ENCODE data around the gene NCK2. TPM values are rescaled to one million over a fixed set of nuclear protein-coding genes. Genes with fewer than 3 reads are reported as not detected.

Gene NCK2
- total and polyA plus RNA-seq, 10 of the 15 experiments (the other 5 are each of a cell fraction or from before 2014, with no cell fraction given), result 1.2 to 30.9 (median 14.1) TPM

DNA sequence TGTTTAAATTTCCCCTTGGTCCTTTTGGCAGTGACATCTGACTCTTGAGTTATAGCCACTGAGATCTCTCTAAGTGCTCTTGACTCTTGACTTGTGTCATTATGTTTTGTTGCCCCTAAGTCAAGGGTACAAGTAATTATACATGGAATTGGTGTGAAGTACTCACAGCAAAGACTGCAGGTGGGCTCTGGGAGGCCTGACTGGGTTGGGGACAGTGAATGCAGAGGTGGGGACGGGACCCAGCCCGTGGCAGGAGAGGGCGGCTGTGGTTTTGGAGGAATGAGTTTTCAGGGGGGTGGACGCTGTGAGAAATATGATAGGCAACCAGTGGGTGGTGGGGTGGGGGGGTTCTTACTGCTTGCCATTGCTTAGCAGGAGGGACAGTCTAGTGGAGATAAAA is 97.8 kb downstream of the NCK2 start:
- SMC1A ChIA-PET (ENCODE audit: uncharacterized antibody, unreplicated experiment), result no interaction called here
- TF ChIP-seq SUZ12 (IDR thresholded peaks at IDR 0.05; ENCODE audit: unreplicated experiment), result no peak
- peak; percentile 38; the same call in 1 of the 2 replicates for TF ChIP-seq RUNX3 (IDR thresholded peaks at IDR 0.05; ENCODE audit: low read length)
- no peak for TF ChIP-seq RCOR1 (conservative IDR thresholded peaks at IDR 0.05; ENCODE audit: low read depth, low read length)
- TF ChIP-seq E2F4 (IDR thresholded peaks at IDR 0.05; ENCODE audit: low read depth, low read length), result no peak
- TF ChIP-seq ZNF24 (IDR thresholded peaks at IDR 0.05), result no peak
- no peak for TF ChIP-seq LARP7 (IDR thresholded peaks at IDR 0.05)
- POLR2A ChIA-PET, result no interaction called here
- H3K4me3 ChIP-seq, result no peak overlapping the region
- H3K9me3 ChIP-seq (replicated peaks; ENCODE audit: control insufficient read depth, insufficient read depth, low read length), result peaks cover 2% of the 10 kb centered on the region; the same call in 2 of the 3 replicates
- no peak for FAIRE-seq
- CTCF ChIA-PET, result no interaction called here
- RAD21 ChIA-PET (ENCODE audit: unreplicated experiment), result no interaction called here
- no peak for DNase-seq (ENCODE audit: low read depth, low spot score)
- H3K4me1 ChIP-seq (ENCODE audit: control insufficient read depth, insufficient read depth, low read length), result peaks cover 4% of the 10 kb centered on the region; the same call in 1 of the 2 replicates
- H3K79me2 ChIP-seq (ENCODE audit: control insufficient read depth, insufficient read depth, low read length), result peaks cover 9% of the 10 kb centered on the region
- H4K20me1 ChIP-seq (ENCODE audit: control insufficient read depth, insufficient read depth), result no peaks in the 10 kb centered on the region; the same call in 1 of the 2 replicates
- no peak for ATAC-seq
- 0 out of 4 replicates have a peak, but pooled peaks cover 0 to 2% of the 10 kb centered on the region in 2 experiments for H3K36me3 ChIP-seq (ENCODE audit: control insufficient read depth in 2 of 2, insufficient read depth in 2 of 2, low read length in 1 of 2)
- no peak overlapping the region for H3K27ac ChIP-seq (ENCODE audit: control insufficient read depth, insufficient read depth)
- WGBS (ENCODE audit: insufficient coverage, insufficient replicate concordance, low lambda C conversion rate, missing lambda C conversion rate), result 80% methylated on average over 4 of the region's 4 CpGs
- no peak overlapping the region for H3K4me2 ChIP-seq (ENCODE audit: control insufficient read depth, insufficient read depth)
- no peak overlapping the region for H2AFZ ChIP-seq (ENCODE audit: control insufficient read depth, low read depth, low read length)
- H3K9ac ChIP-seq (ENCODE audit: control insufficient read depth, insufficient read depth, low read length), result no peak overlapping the region
- BruUV-seq (replicated peaks), result no TSS peak
- no peaks in the 10 kb centered on the region for H3K27me3 ChIP-seq (replicated peaks in 1 of 2; ENCODE audit: control insufficient read depth in 2 of 2, insufficient read depth in 2 of 2, low read length in 1 of 2)
- intact Hi-C loops (cut with micrococcal nuclease; ENCODE audit: unreplicated experiment), result no loop called here
- in situ Hi-C loops (cut with MboI), result no loop called here

Measured in GM12878 (cell line).